Astrocyte (in vitro differentiated cells and primary cell): ENCODE data around the gene DAO.

Experiments used
- CTCF ChIP-seq: IDR thresholded peaks from 2 replicates; pipeline ENCODE4 v1.5.1; 2011; ENCODE audit warnings: low read depth, mild to moderate bottlenecking, inconsistent platforms, low read length, moderate library complexity; ENCODE audit not compliant: insufficient read depth
- EZH2 ChIP-seq: IDR thresholded peaks from 2 replicates; pipeline ENCODE4 v1.6.1; 2012; ENCODE audit warnings: mild to moderate bottlenecking, low read length, inconsistent platforms; ENCODE audit not compliant: insufficient read depth

GRCh38 chr12:108833355-108833733, 46.5 kb upstream of the DAO start:
- TF ChIP-seq CTCF = no peak
- TF ChIP-seq EZH2 = no peak
